Activated T-helper 9 cell treated with anti-CD3 and anti-CD28 coated beads, Interleukin-2, amount 50 U/mL, for 16 hours (primary cell): ENCODE data around the gene SPC24.
"Not testable (repeated sequence)": the region's sequence is repeated elsewhere in the genome, so short reads cannot be mapped to it uniquely, and the experiment has no call there.

ENCODE experiments used
- DNase-seq: peaks from one replicate; pipeline ENCODE4 v3.0.0-alpha.2; 2020; ENCODE audit warnings: low read depth

SPC24 gene

DNA sequence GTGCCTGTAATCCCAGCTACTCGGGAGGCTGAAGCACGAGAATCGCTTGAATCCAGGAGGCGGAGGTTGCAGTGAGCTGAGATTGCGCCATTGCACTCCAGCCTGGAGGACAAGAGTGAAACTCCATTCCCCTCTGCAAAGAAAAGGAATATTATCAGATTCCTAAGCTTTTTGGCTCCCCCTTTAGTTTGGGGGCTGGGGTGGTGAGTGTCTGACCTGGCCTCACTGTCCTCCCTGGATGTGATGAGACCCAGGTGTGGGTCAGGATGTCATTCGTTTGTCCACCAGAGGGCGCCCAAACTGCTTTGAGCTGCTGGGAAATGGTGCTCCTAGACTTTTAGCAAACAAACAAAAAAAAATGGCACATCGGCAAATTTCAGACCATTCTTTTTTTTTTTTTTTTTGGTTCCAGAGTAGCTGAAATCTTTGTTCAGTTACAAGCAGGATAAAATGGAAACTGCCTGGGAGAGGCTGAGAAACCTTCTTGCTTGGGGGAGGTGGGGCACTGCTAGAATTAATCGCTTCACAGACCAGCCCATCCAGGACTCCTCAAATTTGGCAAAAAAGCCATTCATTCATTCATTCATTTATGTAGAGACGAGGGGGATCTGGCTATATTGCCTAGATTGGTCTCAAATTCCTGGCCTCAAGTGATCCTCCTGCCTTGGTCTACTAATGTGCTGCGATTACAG, 29.4 kb downstream of the SPC24 start:
- DNase-seq: peak; percentile 65

DNA sequence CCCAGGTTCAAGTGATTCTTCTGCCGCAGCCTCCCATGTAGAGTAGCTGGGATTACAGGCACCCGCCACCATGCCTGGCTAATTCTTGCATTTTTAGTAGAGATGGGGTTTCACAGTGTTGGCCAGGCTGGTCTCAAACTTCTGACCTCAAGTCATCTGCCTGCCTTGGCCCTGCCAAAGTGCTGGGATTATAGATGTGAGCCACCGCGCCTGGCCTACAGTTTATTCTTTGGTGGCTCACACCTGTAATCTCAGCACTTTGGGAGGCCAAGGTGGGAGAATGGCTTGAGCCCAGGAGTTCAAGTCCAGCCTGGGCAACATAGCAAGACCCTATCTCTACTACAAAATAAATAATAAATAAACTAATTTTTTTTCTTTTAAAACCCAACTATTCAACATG, 31.4 kb downstream of the SPC24 start:
- not testable (repeated sequence) for DNase-seq

DNA sequence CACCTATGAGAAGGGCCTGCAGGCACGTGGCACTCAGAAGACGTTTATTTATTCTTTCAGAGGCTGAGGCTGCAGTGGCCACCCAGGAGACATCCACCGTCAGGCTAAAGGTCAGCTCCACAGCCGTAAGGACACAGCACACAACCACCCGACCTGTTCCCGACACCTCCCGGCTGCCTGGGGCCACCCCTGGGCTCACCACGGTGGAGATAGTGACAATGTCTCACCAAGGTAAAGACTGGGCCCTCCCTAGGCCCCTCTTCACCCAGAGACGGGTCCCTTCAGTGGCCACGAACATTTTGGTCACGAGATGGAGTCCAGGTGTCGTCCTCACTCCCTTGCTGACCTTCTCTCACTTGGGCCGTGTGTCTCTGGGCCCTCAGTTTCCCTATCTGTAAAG, 32.5 kb downstream of the SPC24 start:
- DNase-seq: no peak

DNA sequence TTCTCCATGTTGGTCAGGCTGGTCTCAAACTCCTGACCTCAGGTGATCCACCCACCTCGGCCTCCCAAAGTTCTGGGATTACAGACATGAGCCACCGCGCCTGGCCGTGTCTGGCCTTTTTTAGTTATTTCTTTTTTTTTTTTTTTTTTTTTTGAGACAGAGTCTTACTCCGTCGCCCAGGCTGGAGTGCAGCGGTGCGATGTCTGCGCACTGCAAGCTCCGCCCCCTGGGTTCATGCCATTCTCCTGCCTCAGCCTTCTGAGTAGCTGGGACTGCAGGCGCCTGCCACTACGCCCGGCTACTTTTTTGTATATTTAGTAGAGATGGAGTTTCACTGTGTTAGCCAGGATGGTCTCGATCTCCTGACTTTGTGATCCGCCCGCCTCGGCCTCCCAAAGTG, 33.6 kb downstream of the SPC24 start:
- not testable (repeated sequence) for DNase-seq

DNA sequence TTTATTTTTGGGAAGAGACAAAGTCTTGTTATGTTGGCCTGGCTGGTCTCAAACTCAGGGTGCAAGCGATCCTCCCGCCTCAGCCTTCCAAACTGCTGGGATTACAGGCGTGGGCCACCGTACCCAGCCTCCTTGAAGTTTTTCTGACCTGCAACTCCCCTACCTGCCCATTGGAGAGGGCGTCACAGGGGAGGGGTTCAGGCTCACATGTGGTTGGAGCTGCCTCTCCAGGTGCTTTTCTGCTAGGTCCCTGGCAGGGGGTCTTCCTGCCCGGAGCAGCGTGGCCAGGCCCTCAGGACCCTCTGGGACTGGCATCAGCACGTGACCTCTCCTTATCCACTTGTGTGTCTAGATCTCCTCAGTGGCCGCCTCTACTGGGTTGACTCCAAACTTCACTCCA, 39.1 kb downstream of the SPC24 start:
- DNase-seq: no peak

DNA sequence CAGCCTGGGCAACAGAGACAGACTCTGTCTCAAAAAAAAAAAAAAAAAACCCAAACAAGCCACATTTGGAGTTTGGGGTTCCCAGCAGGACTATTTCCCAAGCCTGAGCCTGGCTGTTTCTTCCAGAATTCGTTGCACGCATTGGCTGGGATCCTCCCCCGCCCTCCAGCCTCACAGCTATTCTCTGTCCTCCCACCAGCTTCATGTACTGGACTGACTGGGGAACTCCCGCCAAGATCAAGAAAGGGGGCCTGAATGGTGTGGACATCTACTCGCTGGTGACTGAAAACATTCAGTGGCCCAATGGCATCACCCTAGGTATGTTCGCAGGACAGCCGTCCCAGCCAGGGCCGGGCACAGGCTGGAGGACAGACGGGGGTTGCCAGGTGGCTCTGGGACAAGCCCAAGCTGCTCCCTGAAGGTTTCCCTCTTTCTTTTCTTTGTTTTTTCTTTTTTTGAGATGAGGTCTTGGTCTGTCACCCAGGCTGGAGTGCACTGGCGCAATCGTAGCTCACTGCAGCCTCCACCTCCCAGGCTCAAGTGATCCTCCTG, 39.6 kb downstream of the SPC24 start:
- DNase-seq: no peak

DNA sequence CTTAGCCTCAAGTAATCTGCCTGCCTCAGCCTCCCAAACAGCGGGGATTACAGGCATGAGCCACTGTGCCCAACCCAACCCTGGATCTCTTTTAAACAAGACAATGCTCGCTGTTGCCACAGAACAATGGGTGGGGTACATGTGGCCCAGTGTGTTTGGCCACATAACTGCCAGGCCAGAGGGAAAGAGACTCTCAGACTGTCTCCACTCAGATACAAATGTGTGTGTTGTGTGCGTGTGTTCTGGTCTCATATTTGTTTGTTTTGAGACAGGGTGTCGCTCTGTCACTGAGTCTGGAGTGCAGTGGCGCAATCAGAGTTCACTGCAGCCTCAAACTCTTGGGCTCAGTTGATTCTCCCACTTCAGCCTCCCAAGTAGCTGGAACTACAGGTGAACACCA, 40.5 kb downstream of the SPC24 start:
- no peak for DNase-seq

DNA sequence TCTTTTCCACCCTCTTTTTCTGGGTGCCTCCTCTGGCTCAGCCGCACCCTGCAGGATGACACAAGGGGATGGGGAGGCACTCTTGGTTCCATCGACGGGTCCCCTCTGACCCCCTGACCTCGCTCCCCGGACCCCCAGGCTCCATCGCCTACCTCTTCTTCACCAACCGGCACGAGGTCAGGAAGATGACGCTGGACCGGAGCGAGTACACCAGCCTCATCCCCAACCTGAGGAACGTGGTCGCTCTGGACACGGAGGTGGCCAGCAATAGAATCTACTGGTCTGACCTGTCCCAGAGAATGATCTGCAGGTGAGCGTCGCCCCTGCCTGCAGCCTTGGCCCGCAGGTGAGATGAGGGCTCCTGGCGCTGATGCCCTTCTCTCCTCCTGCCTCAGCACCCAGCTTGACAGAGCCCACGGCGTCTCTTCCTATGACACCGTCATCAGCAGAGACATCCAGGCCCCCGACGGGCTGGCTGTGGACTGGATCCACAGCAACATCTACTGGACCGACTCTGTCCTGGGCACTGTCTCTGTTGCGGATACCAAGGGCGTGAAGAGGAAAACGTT, 42.4 kb downstream of the SPC24 start:
- no peak for DNase-seq

DNA sequence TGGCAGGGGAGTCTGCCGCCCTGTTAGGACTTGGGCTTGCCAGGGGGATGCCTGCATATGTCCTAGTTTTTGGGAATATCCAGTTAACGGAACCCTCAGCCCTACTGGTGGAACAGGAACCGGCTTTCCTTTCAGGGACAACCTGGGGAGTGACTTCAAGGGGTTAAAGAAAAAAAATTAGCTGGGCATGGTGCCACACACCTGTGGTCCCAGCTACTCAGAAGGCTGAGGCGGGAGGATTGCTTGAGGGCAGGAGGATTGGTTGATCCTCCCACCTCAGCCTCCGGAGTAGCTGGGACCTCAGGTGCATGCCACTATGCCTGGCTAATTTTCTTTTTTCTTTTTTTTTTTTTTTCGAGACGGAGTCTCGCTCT, 43.8 kb downstream of the SPC24 start:
- no peak for DNase-seq

DNA sequence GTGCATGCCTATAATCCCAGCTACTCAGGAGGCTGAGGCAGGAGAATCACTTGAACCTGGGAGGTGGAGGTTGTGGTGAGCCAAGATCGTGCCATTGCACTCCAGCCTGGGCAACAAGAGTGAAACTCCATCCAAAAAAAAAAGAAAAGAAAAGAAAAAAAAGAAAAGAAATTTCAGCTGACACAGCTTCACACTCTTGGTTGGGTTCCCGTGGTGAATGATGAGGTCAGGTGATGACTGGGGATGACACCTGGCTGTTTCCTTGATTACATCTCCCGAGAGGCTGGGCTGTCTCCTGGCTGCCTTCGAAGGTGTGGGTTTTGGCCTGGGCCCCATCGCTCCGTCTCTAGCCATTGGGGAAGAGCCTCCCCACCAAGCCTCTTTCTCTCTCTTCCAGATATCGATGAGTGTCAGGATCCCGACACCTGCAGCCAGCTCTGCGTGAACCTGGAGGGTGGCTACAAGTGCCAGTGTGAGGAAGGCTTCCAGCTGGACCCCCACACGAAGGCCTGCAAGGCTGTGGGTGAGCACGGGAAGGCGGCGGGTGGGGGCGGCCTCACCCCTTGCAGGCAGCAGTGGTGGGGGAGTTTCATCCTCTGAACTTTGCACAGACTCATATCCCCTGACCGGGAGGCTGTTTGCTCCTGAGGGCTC, 44.3 kb downstream of the SPC24 start:
- no peak for DNase-seq

DNA sequence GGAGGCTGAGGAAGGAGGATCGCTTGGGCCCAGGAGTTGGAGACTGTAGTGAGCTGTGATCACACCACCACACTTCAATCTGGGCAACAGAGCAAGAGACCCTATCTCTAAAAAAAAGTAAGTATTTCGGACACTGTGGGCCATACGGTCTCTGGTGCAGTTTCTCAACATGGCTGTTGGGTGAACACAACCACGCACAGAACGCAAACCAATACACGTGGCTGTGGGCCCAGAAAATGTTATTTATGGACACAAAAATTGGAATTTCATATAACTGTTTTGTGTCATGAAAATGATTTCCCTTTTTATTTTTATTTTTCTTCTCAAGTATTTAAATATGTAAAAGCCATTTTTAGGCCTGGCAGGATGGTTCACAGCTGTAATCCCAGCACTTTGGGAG, 46.8 kb downstream of the SPC24 start:
- no peak for DNase-seq

DNA sequence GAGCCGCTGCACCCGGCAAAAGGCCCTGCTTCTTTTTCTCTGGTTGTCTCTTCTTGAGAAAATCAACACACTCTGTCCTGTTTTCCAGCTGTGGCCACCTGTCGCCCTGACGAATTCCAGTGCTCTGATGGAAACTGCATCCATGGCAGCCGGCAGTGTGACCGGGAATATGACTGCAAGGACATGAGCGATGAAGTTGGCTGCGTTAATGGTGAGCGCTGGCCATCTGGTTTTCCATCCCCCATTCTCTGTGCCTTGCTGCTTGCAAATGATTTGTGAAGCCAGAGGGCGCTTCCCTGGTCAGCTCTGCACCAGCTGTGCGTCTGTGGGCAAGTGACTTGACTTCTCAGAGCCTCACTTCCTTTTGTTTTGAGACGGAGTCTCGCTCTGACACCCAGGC, 49.1 kb downstream of the SPC24 start:
- DNase-seq: no peak

DNA sequence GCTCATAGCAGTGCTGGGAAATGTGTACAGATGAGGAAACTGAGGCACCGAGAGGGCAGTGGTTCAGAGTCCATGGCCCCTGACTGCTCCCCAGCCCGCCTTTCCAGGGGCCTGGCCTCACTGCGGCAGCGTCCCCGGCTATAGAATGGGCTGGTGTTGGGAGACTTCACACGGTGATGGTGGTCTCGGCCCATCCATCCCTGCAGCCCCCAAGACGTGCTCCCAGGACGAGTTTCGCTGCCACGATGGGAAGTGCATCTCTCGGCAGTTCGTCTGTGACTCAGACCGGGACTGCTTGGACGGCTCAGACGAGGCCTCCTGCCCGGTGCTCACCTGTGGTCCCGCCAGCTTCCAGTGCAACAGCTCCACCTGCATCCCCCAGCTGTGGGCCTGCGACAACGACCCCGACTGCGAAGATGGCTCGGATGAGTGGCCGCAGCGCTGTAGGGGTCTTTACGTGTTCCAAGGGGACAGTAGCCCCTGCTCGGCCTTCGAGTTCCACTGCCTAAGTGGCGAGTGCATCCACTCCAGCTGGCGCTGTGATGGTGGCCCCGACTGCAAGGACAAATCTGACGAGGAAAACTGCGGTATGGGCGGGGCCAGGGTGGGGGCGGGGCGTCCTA, 50.5 kb downstream of the SPC24 start:
- no peak for DNase-seq

DNA sequence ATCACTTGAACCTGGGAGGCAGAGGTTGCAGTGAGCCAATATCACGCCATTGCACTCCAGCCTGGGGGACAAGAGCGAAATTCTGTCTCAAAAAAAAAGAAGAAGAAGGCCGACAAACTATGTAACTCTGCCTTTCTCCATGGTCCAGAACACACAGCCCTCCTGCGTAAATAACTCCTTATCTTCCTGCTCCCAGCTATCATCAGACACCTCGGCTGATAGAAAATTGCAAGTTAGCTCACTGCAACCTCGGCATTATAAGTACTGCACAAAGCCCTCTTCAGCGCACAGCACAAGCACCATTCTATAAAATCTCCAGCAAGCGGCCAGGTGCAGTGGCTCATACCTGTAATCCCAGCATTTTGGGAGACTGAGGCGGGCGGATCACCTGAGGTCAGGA, 51.9 kb downstream of the SPC24 start:
- not testable (repeated sequence) for DNase-seq

DNA sequence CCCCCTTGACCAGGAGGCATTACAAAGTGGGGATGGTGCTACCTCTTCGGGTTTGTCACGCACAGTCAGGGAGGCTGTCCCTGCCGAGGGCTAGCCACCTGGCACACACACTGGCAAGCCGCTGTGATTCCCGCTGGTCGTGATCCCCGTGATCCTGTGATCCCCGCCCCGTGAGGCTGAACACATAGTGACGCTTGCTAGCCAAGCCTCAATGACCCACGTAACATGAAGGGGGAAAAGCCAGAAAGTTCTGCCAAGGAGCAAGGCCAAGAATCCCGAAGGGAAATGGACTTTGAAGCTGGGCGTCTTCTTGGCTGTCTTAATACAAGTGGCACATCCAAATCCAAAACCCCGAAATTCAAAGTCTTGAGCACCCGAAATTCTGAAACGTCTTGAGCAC, 52.6 kb downstream of the SPC24 start:
- DNase-seq: no peak

DNA sequence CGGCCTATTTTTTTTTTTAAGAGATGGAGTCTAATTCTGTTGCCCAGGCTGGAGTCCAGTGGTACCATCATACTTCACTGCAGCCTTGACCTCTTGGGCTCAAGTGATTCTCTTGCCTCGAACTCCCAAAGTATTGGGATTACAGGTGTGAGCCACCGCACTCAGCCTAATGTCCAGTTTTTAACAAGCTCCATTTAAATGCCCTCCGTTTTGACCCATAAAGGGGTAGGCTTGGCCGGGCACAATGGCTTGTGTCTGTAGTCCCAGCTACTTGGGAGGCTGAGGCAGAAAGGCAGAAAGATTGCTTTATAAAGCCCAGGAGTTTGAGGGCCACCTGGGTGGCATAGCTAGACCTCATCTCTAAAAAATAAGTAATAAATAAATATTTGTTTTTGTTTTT, 54.5 kb downstream of the SPC24 start:
- DNase-seq: no peak

DNA sequence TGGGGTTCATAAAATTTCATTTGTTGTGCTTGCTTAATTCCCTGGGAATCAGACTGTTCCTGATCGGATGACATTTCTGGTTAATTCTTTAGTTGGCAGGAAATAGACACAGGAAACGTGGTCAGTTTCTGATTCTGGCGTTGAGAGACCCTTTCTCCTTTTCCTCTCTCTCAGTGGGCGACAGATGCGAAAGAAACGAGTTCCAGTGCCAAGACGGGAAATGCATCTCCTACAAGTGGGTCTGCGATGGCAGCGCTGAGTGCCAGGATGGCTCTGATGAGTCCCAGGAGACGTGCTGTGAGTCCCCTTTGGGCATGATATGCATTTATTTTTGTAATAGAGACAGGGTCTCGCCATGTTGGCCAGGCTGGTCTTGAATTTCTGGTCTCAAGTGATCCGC, 55.5 kb downstream of the SPC24 start:
- no peak for DNase-seq

DNA sequence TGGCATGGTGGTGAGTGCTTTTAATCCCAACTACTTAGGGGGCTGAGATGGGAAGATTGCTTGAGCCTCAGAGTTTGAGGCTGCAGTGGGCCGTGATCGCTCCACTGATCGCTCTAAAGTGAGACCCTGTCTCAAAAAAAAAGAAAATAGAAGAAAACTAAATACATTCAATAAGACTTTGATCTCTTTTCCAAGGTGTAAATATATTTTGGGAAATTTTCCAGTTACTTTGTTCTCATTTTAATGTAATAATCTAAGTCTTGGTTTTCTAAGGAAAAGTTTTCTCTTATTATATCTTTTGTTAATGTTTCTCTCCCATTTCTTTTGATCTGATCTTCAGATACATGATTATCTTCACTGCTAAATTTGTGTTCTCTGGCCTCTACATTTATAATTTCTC, 56.7 kb downstream of the SPC24 start:
- no peak for DNase-seq

DNA sequence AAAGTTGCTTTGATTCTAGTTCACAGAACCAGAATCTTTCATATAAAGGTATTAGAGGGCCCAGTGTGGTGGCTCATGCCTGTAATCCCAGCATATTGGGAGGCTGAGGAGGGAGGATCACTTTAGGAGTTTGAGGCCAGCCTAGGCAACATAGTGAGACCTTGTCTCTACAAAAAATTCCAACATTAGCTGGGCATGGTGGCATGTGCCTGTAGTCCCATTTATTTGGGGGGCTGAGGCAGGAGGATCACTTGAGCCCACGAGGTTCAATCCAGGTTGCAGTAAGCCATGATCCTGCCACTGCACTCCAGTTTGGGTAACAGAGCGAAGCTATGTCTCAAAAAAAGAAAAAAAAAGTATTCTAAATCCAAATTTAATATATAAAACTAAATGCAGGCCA, 57.3 kb downstream of the SPC24 start:
- DNase-seq: no peak

DNA sequence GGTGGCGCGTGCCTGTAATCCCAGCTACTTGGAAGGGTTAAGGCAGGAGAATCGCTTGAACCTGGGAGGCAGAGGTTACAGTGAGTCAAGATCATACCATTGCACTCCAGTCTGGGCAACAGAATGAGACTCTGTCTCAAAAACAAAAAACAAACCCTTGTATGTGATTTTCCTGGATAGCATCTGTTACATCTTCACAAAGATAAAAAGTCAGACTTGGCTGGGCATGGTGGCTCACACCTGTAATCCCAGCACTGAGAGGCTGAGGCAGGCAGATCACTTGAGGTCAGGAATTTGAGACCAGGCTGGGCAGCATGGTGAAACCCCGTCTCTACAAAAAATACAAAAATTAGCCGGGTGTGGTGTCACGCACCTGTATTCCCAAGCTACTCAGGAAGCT, 58.2 kb downstream of the SPC24 start:
- not testable (repeated sequence) for DNase-seq

DNA sequence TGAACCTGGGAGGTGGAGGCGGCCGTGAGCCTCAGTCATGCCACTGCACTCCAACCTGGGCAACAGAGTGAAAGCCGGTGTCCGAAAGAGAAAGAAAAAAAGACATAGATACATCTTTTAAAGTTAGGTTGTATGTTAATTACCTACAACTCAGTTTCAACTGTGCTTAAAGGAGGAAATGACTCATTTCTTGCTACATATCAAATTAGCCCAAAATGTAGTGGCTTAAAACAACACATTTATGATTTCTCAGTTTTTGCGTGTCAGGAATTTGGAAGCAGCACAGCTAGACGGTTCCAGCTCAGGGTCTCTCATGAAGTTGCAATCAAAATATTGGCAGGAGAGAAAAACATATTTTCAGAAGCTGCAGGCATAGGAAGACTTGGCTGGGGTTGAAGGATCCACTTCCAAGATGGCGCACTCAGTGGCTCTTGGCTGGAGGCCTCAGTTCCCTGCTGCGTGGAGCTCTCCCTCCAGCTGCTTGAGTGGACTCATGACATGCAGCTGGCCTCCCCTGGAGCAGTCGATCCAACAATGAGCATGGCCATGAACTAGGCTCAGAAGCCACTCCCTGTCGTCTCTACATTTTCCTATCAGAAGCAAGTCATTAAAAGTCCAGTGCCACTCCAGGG, 59.3 kb downstream of the SPC24 start:
- DNase-seq: peak; percentile 17
